ENCODE measurements around the gene MATN1. TPM values are rescaled to one million over a fixed set of nuclear protein-coding genes. Genes with fewer than 3 reads are reported as not detected.

The MATN1 gene
- total RNA-seq, 2 donors from 2014 or later, result 0.31 to 1.1 TPM

GRCh38 chr1:30683699-30684098, 39.7 kb downstream of the MATN1 start:
- no peak for ATAC-seq
- Mint-ChIP-seq H3K4me3 (no peak overlapping the region), H3K27ac (no peak overlapping the region), H3K9me3 (no peaks in the 10 kb centered on the region), H3K36me3 (no peaks in the 10 kb centered on the region), H3K27me3 (peaks cover 37 to 39% of the 10 kb centered on the region in 2 donors), H3K4me1 (ENCODE audit: low read depth in 2 of 2) (peaks cover 0 to 5% of the 10 kb centered on the region in 2 donors)
- no peak for DNase-seq (ENCODE audit: low spot score)

GRCh38 chr1:30682396-30683275, 40.7 kb downstream of the MATN1 start:
- H3K4me3 Mint-ChIP-seq, result no peak overlapping the region
- H3K27ac Mint-ChIP-seq, result no peak overlapping the region

GRCh38 chr1:30681782-30682181, 41.6 kb downstream of the MATN1 start:
- Mint-ChIP-seq H3K9me3 (no peaks in the 10 kb centered on the region), H3K4me3 (no peak overlapping the region), H3K27me3 (peaks cover 38 to 44% of the 10 kb centered on the region in 2 donors), H3K4me1 (ENCODE audit: low read depth in 2 of 2) (peaks cover 0 to 5% of the 10 kb centered on the region in 2 donors), H3K36me3 (no peaks in the 10 kb centered on the region), H3K27ac (no peak overlapping the region)
- DNase-seq (ENCODE audit: low spot score), result no peak
- no peak for ATAC-seq

More at GRCh38 chr1:30682396-30683275, 40.7 kb downstream of the MATN1 start:
- H3K4me1 Mint-ChIP-seq (ENCODE audit: low read depth in 2 of 2), result peaks cover 0 to 5% of the 10 kb centered on the region in 2 donors
- ATAC-seq (no peak), DNase-seq (ENCODE audit: low spot score) (no peak)
- peaks cover 41 to 46% of the 10 kb centered on the region in 2 donors for H3K27me3 Mint-ChIP-seq
- H3K9me3 Mint-ChIP-seq, result no peaks in the 10 kb centered on the region
- no peaks in the 10 kb centered on the region for H3K36me3 Mint-ChIP-seq

- Mint-ChIP-seq H3K36me3 (no peaks in the 10 kb centered on the region), H3K4me1 (ENCODE audit: low read depth in 2 of 2) (peaks cover 0 to 5% of the 10 kb centered on the region in 2 donors), H3K9me3 (no peaks in the 10 kb centered on the region), H3K4me3 (no peak overlapping the region), H3K27me3 (peaks cover 38 to 43% of the 10 kb centered on the region in 2 donors), H3K27ac (no peak overlapping the region)
- ATAC-seq (no peak), DNase-seq (ENCODE audit: low spot score) (no peak)
Measured at GRCh38 chr1:30680879-30681278, 42.5 kb downstream of the MATN1 start.

- Mint-ChIP-seq H3K4me3 (no peak overlapping the region), H3K36me3 (no peaks in the 10 kb centered on the region), H3K9me3 (no peaks in the 10 kb centered on the region), H3K4me1 (ENCODE audit: low read depth in 2 of 2) (peaks cover 0 to 5% of the 10 kb centered on the region in 2 donors), H3K27me3 (peaks cover 38 to 48% of the 10 kb centered on the region in 2 donors), H3K27ac (no peak overlapping the region)
- DNase-seq (ENCODE audit: low spot score) (no peak), ATAC-seq (no peak)
Measured at GRCh38 chr1:30680429-30680828, 43.0 kb downstream of the MATN1 start.

GRCh38 chr1:30679976-30680305, 43.4 kb downstream of the MATN1 start:
- H3K4me3 Mint-ChIP-seq, result no peak overlapping the region
- no peak for ATAC-seq
- DNase-seq (ENCODE audit: low spot score), result no peak
- peaks cover 37 to 53% of the 10 kb centered on the region in 2 donors for H3K27me3 Mint-ChIP-seq
- no peak overlapping the region for H3K27ac Mint-ChIP-seq
- H3K4me1 Mint-ChIP-seq (ENCODE audit: low read depth in 2 of 2), result peaks cover 0 to 5% of the 10 kb centered on the region in 2 donors
- H3K36me3 Mint-ChIP-seq, result no peaks in the 10 kb centered on the region
- no peaks in the 10 kb centered on the region for H3K9me3 Mint-ChIP-seq

- no peak for DNase-seq (ENCODE audit: low spot score)
- peak; percentile 27 to 40 for ATAC-seq
- Mint-ChIP-seq H3K9me3 (no peaks in the 10 kb centered on the region), H3K4me3 (no peak overlapping the region), H3K4me1 (ENCODE audit: low read depth in 2 of 2) (peaks cover 0 to 3% of the 10 kb centered on the region in 2 donors), H3K36me3 (no peaks in the 10 kb centered on the region), H3K27me3 (peaks cover 35 to 54% of the 10 kb centered on the region in 2 donors), H3K27ac (no peak overlapping the region)
Measured at GRCh38 chr1:30679201-30679975, 44.0 kb downstream of the MATN1 start.

GRCh38 chr1:30678209-30678608, 45.2 kb downstream of the MATN1 start:
- H3K27me3 Mint-ChIP-seq, result peaks cover 33 to 54% of the 10 kb centered on the region in 2 donors

GRCh38 chr1:30677471-30677870, 45.9 kb downstream of the MATN1 start:
- no peak for ATAC-seq
- DNase-seq (ENCODE audit: low spot score), result no peak
- Mint-ChIP-seq H3K27me3 (peaks cover 32 to 61% of the 10 kb centered on the region in 2 donors), H3K27ac (no peak overlapping the region), H3K4me3 (no peak overlapping the region), H3K36me3 (peaks cover 7% of the 10 kb centered on the region), H3K4me1 (ENCODE audit: low read depth in 2 of 2) (no peaks in the 10 kb centered on the region), H3K9me3 (peaks cover 4% of the 10 kb centered on the region)

More at GRCh38 chr1:30678209-30678608, 45.2 kb downstream of the MATN1 start:
- H3K27ac Mint-ChIP-seq, result no peak overlapping the region
- H3K9me3 Mint-ChIP-seq, result peaks cover 4% of the 10 kb centered on the region
- no peak overlapping the region for H3K4me3 Mint-ChIP-seq
- DNase-seq (ENCODE audit: low spot score), result no peak
- peaks cover 7% of the 10 kb centered on the region for H3K36me3 Mint-ChIP-seq
- ATAC-seq, result no peak
- no peaks in the 10 kb centered on the region for H3K4me1 Mint-ChIP-seq (ENCODE audit: low read depth in 2 of 2)

GRCh38 chr1:30675761-30676160, 47.6 kb downstream of the MATN1 start:
- DNase-seq (ENCODE audit: low spot score) (no peak), ATAC-seq (no peak)
- H3K4me1 Mint-ChIP-seq (ENCODE audit: low read depth in 2 of 2), result no peaks in the 10 kb centered on the region
- H3K27me3 Mint-ChIP-seq, result peaks cover 27 to 57% of the 10 kb centered on the region in 2 donors
- no peak overlapping the region for H3K27ac Mint-ChIP-seq
- peaks cover 7% of the 10 kb centered on the region for H3K36me3 Mint-ChIP-seq
- H3K9me3 Mint-ChIP-seq, result peaks cover 4% of the 10 kb centered on the region
- no peak overlapping the region for H3K4me3 Mint-ChIP-seq

GRCh38 chr1:30675289-30675688, 48.1 kb downstream of the MATN1 start:
- Mint-ChIP-seq H3K4me3 (no peak overlapping the region), H3K9me3 (peaks cover 4% of the 10 kb centered on the region), H3K36me3 (peaks cover 7% of the 10 kb centered on the region), H3K4me1 (ENCODE audit: low read depth in 2 of 2) (no peaks in the 10 kb centered on the region), H3K27ac (no peak overlapping the region), H3K27me3 (peaks cover 27 to 57% of the 10 kb centered on the region in 2 donors)
- no peak for DNase-seq (ENCODE audit: low spot score)
- ATAC-seq, result no peak

- ATAC-seq (no peak), DNase-seq (ENCODE audit: low spot score) (no peak)
- H3K4me3 Mint-ChIP-seq, result no peak overlapping the region
- peaks cover 35 to 52% of the 10 kb centered on the region in 2 donors for H3K27me3 Mint-ChIP-seq
- H3K9me3 Mint-ChIP-seq, result peaks cover 4% of the 10 kb centered on the region
- no peaks in the 10 kb centered on the region for H3K4me1 Mint-ChIP-seq (ENCODE audit: low read depth in 2 of 2)
- no peak overlapping the region for H3K27ac Mint-ChIP-seq
- peaks cover 7% of the 10 kb centered on the region for H3K36me3 Mint-ChIP-seq
Measured at GRCh38 chr1:30673395-30673794, 50.0 kb downstream of the MATN1 start.

- Mint-ChIP-seq H3K4me3 (no peak overlapping the region), H3K9me3 (peaks cover 4% of the 10 kb centered on the region), H3K27ac (no peak overlapping the region), H3K4me1 (ENCODE audit: low read depth in 2 of 2) (no peaks in the 10 kb centered on the region), H3K36me3 (peaks cover 7% of the 10 kb centered on the region), H3K27me3 (peaks cover 31 to 46% of the 10 kb centered on the region in 2 donors)
- ATAC-seq (no peak), DNase-seq (ENCODE audit: low spot score) (no peak)
Measured at GRCh38 chr1:30672661-30673060, 50.7 kb downstream of the MATN1 start.

All from natural killer cell treated with Interleukin-12 subunit alpha and Interleukin-12 subunit beta and Interleukin-15 and Interleukin-18, amount 100 ng/mL, for 72 hours (primary cell).